Stomach (tissue), 4 donors: ENCODE measurements around the gene MT1A.

ENCODE experiments used
- POLR2A ChIP-seq, 4 donors: fragments of 450-650 bp; IDR thresholded peaks; one replicate each; pipeline ENCODE4 v1.6.1; 2016; ENCODE audit warnings: antibody characterized with exemption in 4 of 4, control low read depth in 2 of 4, mild to moderate bottlenecking in 1 of 4, moderate library complexity in 1 of 4
- TF ChIP-seq, protein P1 (sequence below), 7 experiments: fragments of 450-650 bp in 4 of 7; fragments of 200-600 bp in 3 of 7; sonication (generic) in 3 of 7; IDR thresholded peaks; one replicate each; pipeline ENCODE4 v1.5.1; 2016 to 2019; ENCODE audit warnings: antibody characterized with exemption in 7 of 7, control low read depth in 2 of 7, mild to moderate bottlenecking in 1 of 7

- TF ChIP-seq, protein P1, sequence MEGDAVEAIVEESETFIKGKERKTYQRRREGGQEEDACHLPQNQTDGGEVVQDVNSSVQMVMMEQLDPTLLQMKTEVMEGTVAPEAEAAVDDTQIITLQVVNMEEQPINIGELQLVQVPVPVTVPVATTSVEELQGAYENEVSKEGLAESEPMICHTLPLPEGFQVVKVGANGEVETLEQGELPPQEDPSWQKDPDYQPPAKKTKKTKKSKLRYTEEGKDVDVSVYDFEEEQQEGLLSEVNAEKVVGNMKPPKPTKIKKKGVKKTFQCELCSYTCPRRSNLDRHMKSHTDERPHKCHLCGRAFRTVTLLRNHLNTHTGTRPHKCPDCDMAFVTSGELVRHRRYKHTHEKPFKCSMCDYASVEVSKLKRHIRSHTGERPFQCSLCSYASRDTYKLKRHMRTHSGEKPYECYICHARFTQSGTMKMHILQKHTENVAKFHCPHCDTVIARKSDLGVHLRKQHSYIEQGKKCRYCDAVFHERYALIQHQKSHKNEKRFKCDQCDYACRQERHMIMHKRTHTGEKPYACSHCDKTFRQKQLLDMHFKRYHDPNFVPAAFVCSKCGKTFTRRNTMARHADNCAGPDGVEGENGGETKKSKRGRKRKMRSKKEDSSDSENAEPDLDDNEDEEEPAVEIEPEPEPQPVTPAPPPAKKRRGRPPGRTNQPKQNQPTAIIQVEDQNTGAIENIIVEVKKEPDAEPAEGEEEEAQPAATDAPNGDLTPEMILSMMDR (IDR thresholded peaks at IDR 0.05): no peak
- TF ChIP-seq POLR2A (IDR thresholded peaks at IDR 0.05): no peak
These were observed 5.6 kb upstream of the MT1A start for GRCh38 chr16:56632848-56633365.
